HG02870 (cell line): ENCODE results near the gene NOD1.
A peak's percentile ranks its signal among the peaks of the same experiment; 100 is the strongest.
"Not testable (repeated sequence)": the region's sequence is repeated elsewhere in the genome, so short reads cannot be mapped to it uniquely, and the experiment has no call there.

Source experiments
- ATAC-seq: cut with Tn5 transposase; IDR thresholded peaks from one replicate; pipeline ENCODE4 v1.9.1; 2021; ENCODE audit warnings: mild to moderate bottlenecking, moderate library complexity; ENCODE audit not compliant: unreplicated experiment

The NOD1 gene, protein sequence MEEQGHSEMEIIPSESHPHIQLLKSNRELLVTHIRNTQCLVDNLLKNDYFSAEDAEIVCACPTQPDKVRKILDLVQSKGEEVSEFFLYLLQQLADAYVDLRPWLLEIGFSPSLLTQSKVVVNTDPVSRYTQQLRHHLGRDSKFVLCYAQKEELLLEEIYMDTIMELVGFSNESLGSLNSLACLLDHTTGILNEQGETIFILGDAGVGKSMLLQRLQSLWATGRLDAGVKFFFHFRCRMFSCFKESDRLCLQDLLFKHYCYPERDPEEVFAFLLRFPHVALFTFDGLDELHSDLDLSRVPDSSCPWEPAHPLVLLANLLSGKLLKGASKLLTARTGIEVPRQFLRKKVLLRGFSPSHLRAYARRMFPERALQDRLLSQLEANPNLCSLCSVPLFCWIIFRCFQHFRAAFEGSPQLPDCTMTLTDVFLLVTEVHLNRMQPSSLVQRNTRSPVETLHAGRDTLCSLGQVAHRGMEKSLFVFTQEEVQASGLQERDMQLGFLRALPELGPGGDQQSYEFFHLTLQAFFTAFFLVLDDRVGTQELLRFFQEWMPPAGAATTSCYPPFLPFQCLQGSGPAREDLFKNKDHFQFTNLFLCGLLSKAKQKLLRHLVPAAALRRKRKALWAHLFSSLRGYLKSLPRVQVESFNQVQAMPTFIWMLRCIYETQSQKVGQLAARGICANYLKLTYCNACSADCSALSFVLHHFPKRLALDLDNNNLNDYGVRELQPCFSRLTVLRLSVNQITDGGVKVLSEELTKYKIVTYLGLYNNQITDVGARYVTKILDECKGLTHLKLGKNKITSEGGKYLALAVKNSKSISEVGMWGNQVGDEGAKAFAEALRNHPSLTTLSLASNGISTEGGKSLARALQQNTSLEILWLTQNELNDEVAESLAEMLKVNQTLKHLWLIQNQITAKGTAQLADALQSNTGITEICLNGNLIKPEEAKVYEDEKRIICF

DNA sequence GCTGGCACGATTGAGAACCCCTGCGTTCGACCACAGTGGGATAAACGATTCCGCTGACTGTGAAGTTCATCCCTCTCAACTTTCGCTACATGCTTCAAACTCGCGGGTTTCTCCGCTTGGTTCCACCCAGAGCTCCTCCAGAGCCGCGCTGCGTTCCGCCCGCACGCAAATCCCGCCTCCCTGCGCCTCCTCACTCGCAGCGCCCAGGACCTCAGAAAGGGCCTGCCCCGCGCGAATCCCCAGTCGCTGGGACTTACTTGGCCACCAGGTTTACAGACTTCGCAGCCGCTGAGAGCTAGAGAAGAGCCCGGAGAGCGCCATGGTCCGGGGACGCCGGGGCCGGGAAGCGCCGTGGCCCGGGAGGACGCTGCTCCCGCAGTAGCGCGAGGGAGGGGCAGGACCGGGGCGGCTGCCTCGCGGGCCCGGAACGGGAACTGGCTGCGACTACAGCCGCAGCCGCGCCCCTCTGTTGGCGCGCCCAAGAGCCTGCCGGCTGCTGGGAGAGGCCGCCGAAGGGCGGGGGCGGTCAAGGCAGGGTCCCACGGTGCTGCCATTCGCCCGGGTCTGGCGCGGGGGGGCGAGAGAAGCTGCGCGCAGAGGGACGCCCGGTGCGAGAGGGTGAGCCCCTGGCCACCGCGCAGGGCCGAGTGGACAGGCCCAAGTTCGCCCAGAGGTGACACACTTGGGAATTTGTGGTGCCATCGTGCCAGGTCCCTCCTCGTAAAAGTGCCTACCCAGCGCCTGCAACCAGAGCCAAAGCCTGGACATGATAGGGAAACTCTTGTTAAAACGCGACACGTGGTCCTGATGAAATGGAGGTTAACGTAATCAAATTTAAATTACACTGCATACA is at the start of gene NOD1:
NOD1 (minus strand) TSS at position 436 of the 853 bp plus-strand sequence. CDS start 21,863 bp downstream, outside the sequence.
- peak; percentile 89 for ATAC-seq

DNA sequence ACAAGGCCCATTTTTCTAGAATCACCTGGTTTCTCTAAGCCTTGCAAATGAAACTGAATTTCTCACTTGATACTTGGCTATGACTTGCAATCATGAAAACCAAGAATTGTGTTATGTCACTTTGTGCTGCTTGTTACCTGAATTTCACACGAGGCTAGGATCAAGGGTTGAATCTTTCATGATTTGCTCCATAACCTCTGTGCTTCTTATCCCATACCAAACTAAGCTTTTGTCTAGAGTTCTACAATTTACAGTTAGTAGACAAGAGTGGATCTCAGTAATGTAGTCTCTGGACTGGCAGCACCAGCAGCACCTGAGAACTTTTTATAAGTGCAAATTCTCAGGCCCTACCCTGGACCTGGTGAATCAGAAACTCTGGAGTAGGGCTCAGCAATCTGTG is 48.7 kb upstream of the NOD1 start:
- ATAC-seq = not testable (repeated sequence)

DNA sequence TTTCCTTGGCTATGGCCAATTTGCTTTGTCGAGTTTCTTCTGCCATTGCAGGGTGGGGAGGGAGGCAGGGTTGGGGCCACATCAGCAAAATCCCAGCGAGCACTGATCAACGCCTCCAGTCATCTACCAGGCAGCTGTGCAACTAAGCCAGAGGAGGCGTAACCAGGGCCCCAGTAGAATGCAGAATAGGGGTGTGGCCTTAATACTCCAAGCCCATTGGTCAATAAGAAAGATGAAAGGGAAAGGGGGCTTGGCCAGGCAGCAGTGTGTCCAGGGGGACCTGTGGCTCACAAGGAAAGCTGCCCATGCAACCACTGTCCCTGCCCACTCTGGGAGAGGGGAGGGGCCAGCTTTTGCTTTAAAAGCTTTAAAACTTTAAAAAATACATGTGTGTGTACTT is 47.6 kb upstream of the NOD1 start:
- ATAC-seq = no peak

- no peak for ATAC-seq
Measured at GRCh38 chr7:30525429-30525828, 46.8 kb upstream of the NOD1 start.

DNA sequence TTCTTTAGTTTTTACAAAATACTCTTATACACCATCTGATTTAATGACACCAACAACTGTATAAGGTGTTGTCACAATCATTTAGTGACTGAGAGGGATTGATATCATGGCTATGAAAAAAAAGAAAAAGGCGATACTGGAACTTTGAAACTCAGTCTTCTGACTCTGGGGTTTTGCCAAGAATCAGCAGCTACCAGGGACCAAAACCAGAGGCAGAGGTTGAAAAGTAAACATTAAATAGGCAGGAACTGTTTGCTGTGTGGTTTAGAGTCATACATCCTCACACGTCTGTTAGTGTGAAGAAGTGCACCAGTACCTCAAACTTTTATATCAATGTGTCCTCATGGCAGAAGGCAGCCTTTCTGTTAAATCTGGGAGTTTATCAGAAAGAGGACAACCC is 46.0 kb upstream of the NOD1 start:
- ATAC-seq = no peak

GRCh38 chr7:30523466-30523865 is 44.9 kb upstream of the NOD1 start:
- no peak for ATAC-seq

- no peak for ATAC-seq
Measured at GRCh38 chr7:30522159-30522558, 43.6 kb upstream of the NOD1 start.

DNA sequence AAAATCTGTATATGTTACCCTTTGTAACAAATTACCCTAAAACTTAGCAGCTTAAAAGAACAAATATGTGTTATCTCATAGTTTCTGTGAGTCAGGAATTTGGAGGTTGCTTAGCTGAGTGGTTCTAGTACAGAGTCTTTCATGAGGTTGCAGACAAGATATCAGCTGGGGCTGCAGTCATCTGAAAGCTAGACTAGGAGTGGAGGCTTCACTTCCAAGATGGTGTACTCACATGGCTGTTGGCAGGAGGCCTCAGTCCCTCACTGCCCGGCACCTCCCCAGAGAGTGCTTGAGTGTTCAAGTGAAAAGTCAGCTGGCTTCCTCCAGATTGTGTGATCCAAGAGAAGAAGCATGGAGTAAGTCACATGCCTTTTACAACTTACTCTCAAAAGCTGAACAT is 42.9 kb upstream of the NOD1 start:
- ATAC-seq = no peak

GRCh38 chr7:30519122-30519521 is 40.5 kb upstream of the NOD1 start:
- no peak for ATAC-seq

- ATAC-seq = no peak
Measured at GRCh38 chr7:30515761-30516160, 37.2 kb upstream of the NOD1 start.

GRCh38 chr7:30514776-30515175 is 36.2 kb upstream of the NOD1 start:
- no peak for ATAC-seq

DNA sequence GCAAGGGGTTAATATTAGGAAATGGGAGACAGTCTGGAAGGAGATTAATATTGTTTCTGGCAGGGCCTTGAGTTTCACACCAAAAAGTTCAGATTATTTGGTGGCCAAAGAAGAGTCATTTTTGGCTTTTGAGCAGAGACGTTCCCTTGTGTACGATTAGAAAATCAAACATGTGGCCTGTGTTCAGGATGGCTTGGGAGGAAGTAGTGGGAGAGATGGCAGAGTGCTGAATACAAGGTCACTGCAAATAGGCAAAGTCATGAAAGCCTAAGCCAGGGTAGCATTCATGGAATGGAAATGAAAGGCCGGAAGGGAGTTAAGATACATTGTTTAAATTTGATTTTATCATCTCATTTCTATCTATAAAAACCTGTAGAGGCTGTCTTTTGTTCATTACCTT is 35.6 kb upstream of the NOD1 start:
- ATAC-seq = no peak

- no peak for ATAC-seq
Measured at GRCh38 chr7:30513762-30514161, 35.2 kb upstream of the NOD1 start.

DNA sequence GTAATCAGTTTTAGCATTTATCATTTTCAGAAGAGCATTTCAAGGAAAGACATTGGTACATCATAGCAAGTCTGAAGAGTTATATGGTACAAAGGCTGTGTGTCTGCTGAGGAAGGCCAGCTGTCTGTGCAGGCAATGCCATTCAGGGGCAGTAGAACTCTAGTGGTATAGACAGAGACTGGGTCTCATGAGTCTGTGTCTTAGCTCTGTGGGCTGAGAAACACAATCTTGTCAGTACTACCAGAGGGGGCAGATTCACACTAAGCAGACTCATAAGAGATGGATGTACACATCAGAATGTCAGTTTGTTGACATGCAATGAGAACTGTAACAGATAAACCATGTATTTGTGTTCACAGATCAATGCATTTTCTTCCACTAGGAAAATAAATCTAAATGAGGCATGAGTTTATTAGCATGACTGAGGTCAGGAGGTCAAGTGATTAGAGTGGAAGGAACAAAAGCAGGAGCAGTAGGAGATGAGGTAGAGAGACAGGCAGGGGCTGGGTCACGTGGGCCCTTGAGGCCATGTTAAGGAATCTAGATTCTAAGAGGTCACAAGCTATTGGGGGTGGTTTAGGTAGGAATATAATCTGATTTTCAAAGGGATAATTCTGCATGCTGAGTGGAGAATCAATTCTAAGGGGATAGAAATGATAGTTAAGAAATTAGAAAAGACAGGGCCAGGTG is 33.5 kb upstream of the NOD1 start:
- ATAC-seq = no peak

DNA sequence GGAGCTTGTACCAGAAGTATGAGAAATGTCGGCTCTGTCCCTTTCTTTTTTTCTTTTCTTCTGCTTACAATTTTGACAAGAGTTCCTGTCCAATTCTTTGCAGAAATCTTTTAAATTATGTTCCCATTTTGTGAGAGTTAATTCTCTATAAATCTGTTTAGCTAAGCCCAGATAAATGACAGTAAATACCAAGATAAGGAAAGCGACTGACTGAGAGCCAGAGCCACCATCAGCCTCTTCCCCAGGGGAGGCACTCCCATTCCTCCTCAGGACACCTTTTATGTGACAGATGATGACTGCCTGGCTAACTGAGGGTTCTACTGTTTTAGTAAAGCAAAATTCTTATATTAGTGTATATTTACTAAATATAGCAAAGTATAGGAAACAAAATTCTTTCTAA is 32.9 kb upstream of the NOD1 start:
- ATAC-seq = no peak

DNA sequence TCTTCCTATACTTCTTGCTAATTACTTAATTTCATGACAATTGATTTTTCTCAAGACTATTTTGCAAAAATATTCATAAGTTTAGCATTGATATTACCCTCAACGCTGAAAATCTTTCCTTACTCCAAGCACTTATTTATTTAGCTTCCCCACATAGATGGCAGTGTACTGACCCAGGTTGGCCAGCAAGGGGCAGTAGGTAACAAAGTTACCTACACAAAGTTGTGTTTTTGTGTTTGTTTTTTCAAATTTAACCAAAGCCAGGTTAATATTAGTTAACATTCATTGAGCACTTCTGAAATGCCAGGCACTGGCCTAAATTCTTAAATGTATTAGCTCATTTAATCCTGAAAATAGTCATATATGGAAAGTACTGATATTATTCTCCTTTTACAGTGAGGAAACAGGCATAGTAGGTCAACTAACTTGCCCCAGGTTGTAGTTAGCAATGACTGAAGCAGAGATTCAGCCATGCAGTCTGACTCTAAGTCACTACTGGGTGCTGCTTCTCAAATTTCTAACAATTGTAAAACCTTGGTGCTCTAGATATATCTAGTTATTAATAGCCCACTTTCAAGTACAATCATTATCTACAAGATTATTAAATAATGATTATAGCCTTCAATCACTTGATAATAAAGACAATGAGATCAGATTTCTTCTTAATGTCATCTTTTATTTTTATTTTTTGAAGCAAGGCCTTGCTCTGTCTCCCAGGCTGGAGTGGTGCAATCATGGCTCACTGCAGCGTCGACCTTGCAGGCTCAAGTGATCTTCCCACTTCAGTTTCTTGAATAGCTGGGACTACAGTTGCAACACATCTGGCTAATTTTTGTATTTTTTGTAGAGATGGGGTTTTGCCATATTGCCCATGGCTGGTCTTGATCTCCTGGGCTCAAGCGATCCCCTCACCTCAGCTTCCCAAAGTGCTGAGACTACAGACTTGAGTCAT is 31.8 kb upstream of the NOD1 start:
- no peak for ATAC-seq

DNA sequence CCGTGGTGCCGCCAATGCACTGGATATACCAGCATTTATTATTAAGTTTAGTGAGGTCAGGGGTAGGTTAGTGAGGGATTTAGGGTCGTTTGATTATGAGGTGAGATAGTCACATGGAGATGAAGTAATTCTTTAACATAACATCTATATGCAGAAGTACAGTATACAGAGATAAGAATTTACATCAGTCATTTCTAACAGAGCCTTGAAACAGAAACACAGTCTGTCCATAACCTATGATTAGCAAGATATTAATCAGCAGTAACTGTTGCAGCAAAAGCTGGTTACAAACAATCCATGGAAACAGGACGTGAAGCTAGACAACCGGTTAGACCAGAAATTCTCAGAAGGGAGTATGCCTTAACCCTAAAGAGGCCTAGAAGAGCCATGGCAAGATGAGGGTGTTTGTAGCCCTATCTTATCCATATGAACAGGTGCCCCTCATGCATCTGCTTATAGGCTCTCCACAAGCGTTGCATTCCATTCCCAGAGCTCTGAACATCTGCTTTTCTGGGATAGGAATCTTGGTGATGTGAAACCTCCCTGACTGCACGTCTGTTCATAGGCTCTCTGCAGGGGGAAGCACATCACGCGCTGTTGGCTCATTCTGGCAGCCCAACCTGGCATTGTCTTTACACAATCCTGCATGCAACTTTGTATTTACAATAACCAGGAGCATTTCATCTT is 30.7 kb upstream of the NOD1 start:
- ATAC-seq = not testable (repeated sequence)

- ATAC-seq = not testable (repeated sequence)
Measured at GRCh38 chr7:30507346-30507900, 28.8 kb upstream of the NOD1 start.
